ENCODE measurements around the gene GALNT7. TPM values are rescaled to one million over a fixed set of nuclear protein-coding genes. Genes with fewer than 3 reads are reported as not detected.

GALNT7 gene
- total and polyA plus RNA-seq, 10 of the 15 experiments (the other 5 are each of a cell fraction or from before 2014, with no cell fraction given) = 14.2 to 33.2 (median 28.9) TPM

GRCh38 chr4:173337463-173337862, 168.9 kb downstream of the GALNT7 start (continued):
- no peak for TF ChIP-seq ZNF592 (IDR thresholded peaks at IDR 0.05)
- no peak for TF ChIP-seq ZBTB11 (CRISPR knock-in tag; IDR thresholded peaks at IDR 0.05)
- no peak for TF ChIP-seq ESRRA (IDR thresholded peaks at IDR 0.05; ENCODE audit: low read length)
- TF ChIP-seq CREB1 (IDR thresholded peaks at IDR 0.05; ENCODE audit: low read depth) = no peak

- Histone ChIP-seq H3K36me3 (ENCODE audit: control insufficient read depth in 2 of 2, insufficient read depth in 2 of 2, low read length in 1 of 2) (no peaks in the 10 kb centered on the region), H2AFZ (ENCODE audit: control insufficient read depth, low read depth, low read length) (no peak overlapping the region), H4K20me1 (ENCODE audit: control insufficient read depth, insufficient read depth) (no peaks in the 10 kb centered on the region), H3K27me3 (replicated peaks in 1 of 2; ENCODE audit: control insufficient read depth in 2 of 2, insufficient read depth in 2 of 2, low read length in 1 of 2) (no peaks in the 10 kb centered on the region), H3K79me2 (ENCODE audit: control insufficient read depth, insufficient read depth, low read length) (no peaks in the 10 kb centered on the region), H3K4me1 (ENCODE audit: control insufficient read depth, insufficient read depth, low read length) (no peaks in the 10 kb centered on the region), H3K4me3 (no peak overlapping the region), H3K4me2 (ENCODE audit: control insufficient read depth, insufficient read depth) (no peak overlapping the region), H3K9me3 (replicated peaks; ENCODE audit: control insufficient read depth, insufficient read depth, low read length) (no peaks in the 10 kb centered on the region), H3K27ac (ENCODE audit: control insufficient read depth, insufficient read depth) (no peak overlapping the region), H3K9ac (ENCODE audit: control insufficient read depth, insufficient read depth, low read length) (no peak overlapping the region)
- BruUV-seq (replicated peaks) = no TSS peak
- FAIRE-seq = no peak
- in situ Hi-C loops (cut with MboI) (no loop called here), intact Hi-C loops (cut with micrococcal nuclease; ENCODE audit: unreplicated experiment) (no loop called here)
- SMC1A ChIA-PET (ENCODE audit: uncharacterized antibody, unreplicated experiment) = no interaction called here
- TF ChIP-seq RELB (IDR thresholded peaks at IDR 0.05; ENCODE audit: low read depth) (no peak), MEF2A (IDR thresholded peaks at IDR 0.05; ENCODE audit: insufficient read depth, low read depth, low read length) (no peak), FOS (IDR thresholded peaks at IDR 0.05; ENCODE audit: borderline replicate concordance, extremely low read depth, insufficient read length) (no peak), RAD21 (IDR thresholded peaks at IDR 0.05; ENCODE audit: insufficient read depth, low read depth, low read length) (no peak), BCL11A (IDR thresholded peaks at IDR 0.05; ENCODE audit: low read depth, low read length) (no peak)
- DNase-seq (ENCODE audit: low read depth, low spot score) = no peak
- ATAC-seq = no peak
- 74% methylated on average over 3 of the region's 3 CpGs for WGBS (ENCODE audit: insufficient coverage, insufficient replicate concordance, low lambda C conversion rate, missing lambda C conversion rate)
- CTCF ChIA-PET = no interaction called here
- POLR2A ChIA-PET = no interaction called here
- RAD21 ChIA-PET (ENCODE audit: unreplicated experiment) = no interaction called here
Observed at GRCh38 chr4:173343832-173344397, 175.3 kb downstream of the GALNT7 start.

Measured in GM12878 (cell line).